GM18868 (cell line): Measurements from ENCODE around the gene THSD4.

Experiments
- ATAC-seq: cut with Tn5 transposase; IDR thresholded peaks from one replicate; pipeline ENCODE4 v1.9.1; 2021; ENCODE audit warnings: mild to moderate bottlenecking, moderate library complexity; ENCODE audit not compliant: unreplicated experiment

The THSD4 gene

DNA sequence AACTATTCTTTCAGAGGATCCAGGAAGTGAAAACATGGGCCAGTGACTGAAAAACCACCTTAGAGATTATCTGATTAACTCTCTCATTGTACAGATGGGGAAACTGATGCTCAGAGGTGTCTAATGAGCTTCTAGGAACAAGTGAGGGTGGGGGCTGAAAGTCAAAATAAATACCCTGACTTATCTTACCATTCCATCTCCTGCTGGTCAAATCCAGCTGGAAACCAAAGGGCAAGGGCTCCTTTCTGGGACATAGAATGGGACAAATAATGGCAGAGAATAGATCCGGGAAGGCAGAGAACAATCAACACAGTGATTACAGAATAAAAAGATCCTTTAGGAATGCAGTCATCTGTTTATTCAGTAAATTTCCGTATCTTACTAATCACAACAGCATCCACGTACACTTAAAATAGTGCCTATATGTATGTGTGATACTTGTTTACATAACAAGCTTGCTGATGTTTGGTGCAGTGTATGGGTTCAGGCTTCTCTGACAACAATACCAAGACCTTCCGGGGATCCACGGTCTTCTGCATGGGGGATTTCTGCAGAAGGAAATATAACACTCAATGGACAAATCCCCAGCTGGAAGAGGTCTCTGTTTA lies 173.2 kb downstream of the THSD4 start:
- ATAC-seq, result no peak

DNA sequence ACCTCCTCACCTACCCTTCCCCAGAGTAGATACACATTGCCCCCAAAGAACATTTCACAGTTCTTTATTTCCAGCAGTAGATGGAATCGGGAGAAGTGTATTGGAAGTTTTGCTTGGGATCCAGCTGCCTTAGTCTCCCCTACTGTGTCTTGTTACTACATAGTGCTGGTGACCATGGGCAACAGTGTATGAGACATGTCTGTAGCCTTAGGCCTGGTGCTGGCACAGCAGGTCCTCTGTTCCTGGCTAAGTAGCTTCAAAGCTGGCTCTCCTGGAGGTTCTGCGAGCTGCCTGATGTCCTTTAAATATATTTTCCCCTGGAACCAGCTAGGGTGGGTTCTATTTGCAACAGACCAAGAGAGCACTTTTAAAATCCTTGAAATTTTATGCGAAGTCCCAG lies 174.7 kb downstream of the THSD4 start:
- no peak for ATAC-seq

DNA sequence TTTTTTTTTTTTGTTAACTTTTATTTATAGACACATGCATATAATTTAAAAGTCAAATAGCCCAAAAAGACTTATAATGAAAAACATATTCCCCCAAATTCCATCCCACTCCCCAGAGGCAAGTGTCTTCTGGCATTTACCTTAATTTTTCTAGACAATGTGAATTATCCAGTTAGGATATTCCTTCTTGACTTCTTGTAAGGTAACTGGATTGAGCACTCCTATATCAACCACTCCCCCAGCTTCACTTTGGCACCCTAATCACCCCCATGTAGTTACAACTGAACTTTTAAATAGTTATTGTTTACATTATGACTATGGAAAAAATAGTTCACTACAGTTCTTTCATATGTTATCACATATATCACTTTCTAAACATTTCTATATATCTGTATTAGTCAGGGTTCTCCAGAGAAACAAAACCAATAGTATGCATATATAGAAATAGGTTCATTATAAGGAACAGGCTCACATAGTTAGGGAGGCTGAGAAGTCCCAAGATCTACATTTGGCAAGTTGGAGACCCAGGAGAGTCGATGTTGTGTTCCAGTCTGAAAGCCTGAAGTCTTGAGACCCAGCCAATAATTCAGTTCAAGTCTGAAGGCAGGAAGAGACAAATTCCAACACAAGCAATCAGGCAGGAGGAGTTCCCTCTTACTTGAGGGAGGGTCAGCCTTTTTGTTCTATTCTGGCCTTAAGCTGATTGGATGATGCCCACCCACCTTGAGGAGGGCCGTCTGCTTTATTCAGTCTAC lies 175.8 kb downstream of the THSD4 start:
- no peak for ATAC-seq

DNA sequence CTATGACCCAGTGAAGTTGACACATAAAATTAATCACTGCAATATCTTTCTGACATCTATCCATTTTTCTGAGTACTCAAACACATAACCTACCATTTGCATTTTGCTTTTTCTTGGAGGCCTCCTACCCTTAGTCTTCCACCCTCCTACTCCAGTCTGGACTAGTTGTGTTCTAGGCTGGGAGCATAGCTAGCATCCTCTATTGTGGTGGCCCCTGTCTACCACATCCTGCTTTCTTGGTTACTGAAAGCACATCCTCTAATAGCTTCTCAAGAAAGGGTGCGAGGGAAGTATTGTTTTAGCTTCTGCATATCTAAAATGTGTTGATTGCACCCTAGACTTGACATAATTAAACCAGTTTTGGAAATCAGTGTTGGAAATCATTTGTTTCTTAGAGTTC lies 176.5 kb downstream of the THSD4 start:
- no peak for ATAC-seq

DNA sequence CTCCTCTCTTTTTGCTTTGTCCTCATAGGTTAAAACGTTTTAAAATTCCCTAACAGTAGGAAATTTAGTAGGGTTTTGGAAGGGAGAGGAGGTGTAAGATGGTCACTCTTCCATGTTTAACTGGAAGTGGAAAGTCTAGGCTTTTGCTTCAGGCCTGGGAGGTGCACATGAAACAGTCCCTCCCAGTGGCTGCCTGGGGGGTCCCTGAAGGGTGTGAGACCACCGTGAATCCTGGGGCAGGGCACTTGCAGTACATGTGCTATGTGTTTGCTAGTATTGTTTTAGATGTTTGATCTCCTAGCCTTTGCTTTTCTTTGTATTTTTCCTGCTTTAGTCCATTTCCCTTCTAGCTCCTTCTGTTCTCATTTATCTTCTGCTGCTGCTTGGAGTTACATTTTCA lies 178.5 kb downstream of the THSD4 start:
- no peak for ATAC-seq

DNA sequence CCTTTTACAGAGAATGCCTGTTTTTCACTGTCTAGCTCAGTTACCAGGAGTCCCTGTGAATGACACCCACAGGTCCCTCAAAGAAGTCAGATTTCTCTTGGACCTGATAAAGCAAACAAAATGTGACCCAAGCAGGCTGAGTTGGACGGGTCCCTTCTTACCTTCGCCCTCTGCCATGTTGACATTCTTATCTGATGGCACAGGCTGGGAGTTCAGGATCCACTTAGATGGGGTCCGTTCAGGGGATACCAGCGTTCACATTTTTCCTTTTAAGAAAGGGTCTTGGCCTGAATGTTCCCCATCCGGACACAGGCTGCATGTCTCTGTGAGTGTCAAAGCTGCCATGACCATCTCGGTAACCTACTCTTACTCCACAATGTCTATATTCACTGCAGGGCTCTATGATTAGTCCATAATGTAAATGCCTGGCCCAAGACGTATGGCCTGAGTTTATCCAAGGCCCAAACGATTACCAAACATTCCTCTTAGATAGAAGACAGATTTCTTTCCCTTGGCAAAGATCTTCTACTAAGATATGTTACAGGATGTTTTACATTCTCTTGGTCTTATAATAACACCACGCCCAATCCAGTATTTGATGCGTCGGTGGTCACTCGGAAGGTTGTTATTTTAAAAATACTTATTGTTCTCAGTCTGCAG lies 179.1 kb downstream of the THSD4 start:
- ATAC-seq, result no peak

DNA sequence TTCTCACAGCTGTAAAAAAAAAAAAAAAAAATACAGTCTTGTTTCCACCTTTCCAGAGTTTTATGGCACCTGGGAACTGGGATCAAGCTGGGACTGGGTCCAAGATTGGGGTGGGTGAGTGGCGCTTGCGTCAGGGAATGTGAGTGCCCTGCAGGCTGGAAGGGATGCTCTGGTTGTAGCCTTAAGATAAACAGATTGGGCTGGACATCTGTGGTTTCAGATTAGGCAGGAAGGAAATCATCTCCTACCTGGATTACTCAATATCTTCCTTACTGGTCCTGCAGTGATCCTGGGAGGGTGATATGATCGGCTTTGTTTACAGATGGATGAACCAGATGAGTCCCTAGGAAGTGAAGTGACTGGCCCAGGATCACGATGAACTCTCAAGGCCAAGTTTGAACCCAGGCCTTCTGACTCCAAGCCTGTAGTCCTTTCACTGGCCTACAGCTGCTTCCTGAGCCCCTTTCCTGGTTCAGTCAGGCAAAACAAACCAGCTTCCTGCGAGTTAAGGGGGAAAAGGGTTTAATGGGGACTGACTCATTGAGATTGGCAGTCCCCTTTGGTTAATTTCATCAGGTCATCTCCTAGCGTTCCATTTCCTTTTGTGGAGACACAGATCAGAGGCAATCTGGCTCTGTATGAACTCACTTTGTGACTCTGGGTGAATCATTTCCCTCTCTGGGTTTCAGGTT lies 179.8 kb downstream of the THSD4 start:
- no peak for ATAC-seq

DNA sequence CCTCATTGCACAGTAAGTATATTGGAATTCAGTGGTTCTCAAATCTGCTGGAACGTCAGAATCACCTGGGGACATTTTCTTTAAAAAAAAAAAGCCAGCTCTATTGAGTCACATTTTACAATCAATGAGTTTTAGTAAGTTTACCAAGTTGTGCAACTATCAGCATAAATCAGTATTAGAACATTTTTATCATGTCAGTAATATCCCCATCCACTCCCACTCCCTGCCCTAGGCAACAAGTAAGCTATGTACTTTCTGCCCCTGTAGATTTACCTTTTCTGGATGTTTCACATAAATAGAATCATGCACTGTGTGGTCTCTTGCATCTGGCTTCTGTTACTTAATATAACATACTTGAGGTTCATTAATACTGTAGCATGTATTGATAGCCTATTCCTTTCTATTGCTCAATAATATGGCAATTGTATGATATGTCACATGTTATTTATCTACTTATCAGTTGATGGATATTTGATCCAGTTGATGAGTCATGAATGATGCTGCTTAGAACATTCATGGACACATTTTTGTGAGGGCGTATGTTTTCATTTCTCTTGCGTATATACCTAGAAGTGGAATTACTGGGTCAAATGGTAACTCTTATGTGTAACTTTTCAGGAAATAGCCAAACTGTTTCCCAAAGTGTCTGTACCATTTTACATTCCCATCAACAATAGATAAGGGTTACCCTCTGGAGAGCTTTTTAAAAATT lies 180.5 kb downstream of the THSD4 start:
- no peak for ATAC-seq

DNA sequence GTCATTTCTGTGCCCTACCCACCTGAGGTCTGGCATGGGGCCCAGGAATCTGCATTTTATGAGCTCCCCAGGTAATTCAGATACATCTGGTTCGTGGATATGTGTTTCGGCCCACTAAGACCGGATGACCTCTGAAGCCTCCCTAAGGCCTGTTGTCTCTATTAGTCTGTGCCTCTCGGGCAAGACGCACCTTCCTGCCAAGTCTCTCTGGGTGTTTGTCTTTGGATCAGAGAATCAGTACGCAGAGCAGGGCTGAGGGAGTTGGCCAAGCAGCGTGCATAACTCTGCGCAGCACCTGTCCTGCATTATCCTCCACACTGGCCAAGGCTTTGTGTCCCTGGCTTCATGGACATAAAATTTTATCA lies 181.0 kb downstream of the THSD4 start:
- no peak for ATAC-seq

DNA sequence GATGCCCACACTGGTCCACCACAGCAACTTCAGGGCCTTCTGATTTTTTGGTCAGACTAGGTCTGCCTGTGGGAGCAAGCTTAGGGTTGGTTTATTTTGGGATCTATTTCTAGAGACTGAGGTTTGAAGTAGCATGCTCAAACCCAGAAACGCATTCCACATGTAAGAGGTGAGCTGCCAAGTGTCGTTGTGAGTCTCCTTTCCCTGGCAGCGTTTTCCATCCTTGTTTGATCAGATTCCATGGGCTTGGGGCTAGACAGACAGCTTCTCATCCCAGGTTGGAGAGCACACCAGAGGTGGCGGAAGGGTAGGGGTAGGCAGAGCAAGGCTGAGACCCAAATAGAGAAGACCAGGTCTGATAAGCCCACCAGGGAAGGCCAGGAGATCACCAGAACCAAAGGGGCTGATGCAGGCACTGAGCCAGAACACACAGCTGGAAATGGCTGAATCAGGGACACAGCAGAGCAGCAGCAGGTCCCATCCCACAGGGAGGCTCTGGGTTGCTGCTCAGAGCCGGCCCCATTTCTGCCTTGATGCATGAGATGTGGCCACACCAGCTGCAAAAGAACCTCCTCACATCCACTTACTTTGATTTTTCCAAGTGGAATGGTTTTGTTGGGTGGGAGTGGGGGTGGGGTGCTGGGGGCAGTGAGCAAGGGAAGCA lies 186.8 kb downstream of the THSD4 start:
- no peak for ATAC-seq

DNA sequence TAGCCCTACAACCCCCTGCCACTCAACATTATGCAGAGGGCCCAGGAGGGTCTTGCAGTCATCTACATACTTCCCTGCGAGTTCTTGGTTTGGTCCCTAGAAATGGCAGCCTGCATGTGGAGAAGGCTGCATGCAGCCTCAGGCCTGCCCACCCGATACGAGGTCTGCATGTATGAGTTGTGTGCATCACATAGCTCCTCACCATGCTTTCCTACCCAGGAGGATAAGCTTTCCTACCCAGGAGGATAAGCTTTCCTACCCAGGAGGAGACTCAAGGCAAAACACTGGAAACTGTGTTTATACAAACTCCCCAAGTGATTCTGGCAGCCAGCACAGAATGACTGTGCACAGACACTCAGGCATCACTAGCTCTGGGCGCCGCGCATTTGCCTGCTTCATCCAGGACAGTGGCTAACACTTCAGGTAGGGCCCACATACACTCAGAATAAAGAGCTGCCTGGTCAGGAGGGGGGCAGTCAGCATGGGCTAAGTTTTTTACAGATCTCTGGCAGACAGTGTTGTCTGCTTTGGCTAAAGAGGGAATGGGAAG lies 187.7 kb downstream of the THSD4 start:
- no peak for ATAC-seq

DNA sequence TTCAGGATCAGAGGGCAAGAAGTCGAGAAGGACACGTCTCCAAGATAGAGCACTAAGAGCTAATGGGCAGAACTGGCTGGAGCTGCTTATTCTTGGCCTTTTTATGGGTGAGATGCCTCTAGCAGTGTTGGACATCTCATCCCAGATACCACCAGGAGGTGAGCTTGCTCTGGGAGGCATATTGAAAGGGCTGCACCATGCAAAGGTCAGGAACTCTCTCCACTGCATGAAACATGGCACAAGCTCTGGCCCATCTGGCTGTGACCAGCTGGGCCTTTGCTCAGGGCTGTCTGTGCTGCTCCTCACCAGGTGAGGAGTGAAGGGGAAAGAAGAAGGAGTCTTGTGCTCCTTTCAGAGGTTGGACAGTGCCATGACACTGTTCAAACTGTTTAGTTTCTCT lies 188.7 kb downstream of the THSD4 start:
- no peak for ATAC-seq

DNA sequence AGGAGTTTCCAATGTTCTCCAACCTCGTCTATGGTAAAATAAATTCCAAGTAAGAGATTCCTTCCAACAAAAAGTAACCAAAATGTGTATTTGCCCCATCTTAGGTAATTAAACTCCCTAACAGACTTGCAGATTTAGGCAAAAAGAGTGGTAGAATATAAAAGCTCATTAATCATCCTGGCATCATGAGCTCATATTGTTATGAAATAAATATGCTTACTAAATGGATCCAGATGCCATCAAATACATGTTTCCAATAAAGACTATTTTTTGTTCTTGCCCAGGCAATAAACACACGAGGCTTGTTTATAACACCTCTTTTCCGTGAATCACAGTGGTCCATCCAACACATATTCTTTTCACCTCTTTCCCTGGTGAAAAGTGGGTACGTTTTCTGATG lies 189.4 kb downstream of the THSD4 start:
- no peak for ATAC-seq

DNA sequence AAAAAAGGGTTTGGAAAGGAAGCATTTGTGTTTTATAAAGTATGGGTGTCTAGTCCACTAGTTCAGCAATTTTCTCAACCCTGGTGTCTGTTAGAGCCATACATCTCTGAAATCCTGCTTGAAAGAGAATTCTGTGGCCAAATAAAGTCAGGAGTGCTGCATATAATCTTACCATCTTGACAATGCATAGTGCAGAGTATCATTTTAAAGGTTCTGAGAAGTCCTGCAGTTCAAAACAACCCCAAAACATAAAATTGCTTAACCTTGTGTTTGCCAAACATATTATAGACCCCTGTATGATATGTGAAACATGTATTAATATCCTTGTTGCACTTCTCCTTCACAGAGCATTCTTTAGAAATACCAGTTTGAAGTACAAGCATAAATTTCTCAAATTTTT lies 191.3 kb downstream of the THSD4 start:
- ATAC-seq, result no peak

DNA sequence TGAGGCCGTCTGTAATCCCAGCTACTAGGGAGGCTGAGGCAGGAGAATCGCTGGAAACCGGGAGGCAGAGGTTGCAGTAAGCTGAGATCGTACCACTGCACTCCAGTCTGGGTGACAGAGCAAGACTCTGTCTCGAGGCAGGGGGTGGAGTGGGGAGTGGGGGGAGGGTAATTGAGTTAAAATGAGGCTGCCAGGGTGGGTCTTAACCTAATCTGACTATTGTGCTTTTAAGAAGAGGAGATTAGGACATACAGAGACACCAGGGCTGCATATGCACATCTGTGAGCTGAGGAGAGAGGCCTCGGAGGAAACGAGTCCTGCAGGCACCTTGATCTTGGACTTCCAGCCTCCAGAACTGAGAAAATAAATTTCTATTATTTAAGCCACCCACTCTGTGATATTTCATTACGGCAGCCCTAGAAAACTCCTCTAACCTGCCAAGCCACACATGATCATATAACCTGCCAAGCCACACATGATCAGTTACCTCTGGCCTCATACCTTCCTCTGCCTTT lies 197.0 kb downstream of the THSD4 start:
- ATAC-seq, result no peak

DNA sequence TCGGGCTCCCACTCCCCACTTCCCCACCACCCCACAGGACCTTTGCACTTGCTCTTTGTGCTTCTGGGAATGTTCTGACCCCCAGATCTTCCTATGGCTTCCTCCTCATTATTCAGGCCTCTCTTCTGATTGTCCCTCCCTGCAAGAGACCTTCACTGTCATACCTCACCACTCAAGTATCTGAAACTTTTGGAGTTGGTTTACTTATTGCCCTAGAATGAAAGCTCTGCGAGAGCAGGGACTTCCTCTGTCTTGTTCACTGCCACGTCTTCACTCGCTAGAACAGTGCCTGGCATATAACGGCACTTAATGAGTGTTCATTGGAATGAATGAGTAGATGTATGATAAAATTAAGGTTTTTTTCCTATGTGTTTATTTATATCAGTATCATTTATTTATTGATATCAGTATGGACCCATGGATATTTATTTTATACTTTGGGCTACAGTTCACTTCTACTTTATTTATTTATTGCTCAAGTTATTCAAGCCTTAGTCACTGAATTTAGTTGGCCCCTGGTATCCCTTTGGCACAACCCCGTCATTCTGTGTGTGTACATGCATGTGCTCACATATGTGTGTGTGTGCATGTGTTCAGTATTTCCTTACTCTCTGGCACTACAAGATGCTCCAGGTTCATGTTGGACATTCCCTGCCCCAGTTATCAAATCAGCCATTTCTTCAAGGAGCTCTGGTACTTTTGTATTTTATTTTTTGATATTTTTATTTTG lies 197.6 kb downstream of the THSD4 start:
- no peak for ATAC-seq

DNA sequence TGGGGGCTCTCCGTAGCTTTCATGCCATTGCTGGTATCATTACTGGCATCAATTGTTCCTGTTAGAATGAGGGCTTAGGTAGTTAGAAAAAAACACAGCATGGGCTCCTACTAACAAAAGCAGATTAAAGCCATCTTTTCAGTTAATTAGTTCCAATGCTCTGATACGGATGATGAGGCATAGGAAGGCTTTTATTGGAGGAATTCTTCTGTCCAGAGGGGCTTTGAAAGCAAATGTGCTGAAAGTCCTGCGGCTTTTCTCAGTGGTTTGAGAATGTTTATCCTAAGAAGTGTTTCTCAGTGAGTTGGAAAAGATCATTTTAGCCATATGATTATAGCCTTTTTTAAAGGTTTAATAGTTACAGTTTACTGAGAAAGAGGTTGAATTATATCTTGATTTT lies 198.5 kb downstream of the THSD4 start:
- ATAC-seq, result no peak

DNA sequence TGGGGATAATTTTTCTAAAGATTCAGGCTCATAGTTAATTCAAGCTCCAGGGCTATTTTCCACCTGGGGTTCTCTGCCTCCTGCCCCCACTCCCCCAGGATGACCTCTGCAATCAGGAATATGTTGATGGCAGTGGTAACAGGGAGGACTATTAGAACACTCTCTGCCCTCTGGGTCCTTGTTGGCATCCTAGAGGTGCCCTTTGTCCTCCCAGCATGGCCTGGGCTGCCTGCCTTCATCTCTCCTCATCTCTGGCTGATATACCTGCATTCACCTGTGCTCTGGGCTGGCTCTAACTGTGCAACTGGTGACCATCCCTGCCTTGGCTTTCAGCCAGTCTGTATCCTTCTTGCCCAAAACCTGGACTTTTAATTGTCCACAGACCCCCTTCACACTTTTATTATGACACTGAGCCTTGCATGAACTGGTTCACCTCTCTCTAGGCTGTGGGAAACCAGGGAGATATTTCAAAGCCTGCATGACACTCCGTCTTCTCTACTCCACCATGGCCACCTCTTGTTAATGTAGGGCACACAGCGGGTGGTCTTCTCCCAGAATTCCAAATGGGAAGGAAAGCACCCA lies 199.8 kb downstream of the THSD4 start:
- no peak for ATAC-seq

DNA sequence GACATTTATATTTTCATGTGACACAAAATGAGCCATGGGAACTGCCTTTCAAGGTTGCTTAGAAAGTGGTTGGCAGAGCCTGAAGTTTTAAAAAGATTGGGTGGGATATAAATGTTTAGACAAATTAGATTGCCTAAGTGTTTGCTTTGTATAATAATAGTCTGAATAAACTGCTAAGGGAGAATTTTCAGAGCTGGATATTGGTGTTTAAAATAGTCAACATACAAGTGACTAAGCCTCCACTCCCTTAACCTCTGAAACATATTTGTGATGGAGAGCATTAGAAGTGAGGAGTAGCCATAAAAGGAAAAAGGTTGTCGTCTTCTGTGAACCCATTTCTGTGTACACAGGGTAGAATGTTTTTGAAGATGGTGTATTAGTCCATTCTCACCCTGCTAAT lies 201.6 kb downstream of the THSD4 start:
- no peak for ATAC-seq
